ENCODE data around the gene AKT2. TPM values are rescaled to one million over a fixed set of nuclear protein-coding genes. Genes with fewer than 3 reads are reported as not detected.

Gene AKT2
- total and polyA plus RNA-seq, 2 of the 8 experiments (the other 6 are each of a cell fraction or from before 2014, with no cell fraction given): 151 to 183 TPM

- POLR2A ChIA-PET (ENCODE audit: partially characterized antibody): interaction anchor here (1.4 kb wide), 1 partner anchor 8 kb away, joined by 6 read pairs; no protein-coding TSS in a partner anchor
These were observed 54.1 kb downstream of the AKT2 start for GRCh38 chr19:40231057-40231456.

More at GRCh38 chr19:40231057-40231456, 54.1 kb downstream of the AKT2 start:
- FAIRE-seq (no peak), DNase-seq (ENCODE audit: low read depth in 1 of 2, low spot score in 2 of 2) (no peak)
- H2AFZ ChIP-seq (ENCODE audit: low read length): no peak overlapping the region
- peaks cover 0 to 20% (median 13%) of the 10 kb centered on the region in 4 experiments; a peak in 6 of 7 replicates for H3K4me1 ChIP-seq (replicated peaks in 1 of 4; ENCODE audit: control insufficient read depth in 3 of 4, insufficient read depth in 4 of 4, low read length in 3 of 4)
- H4K91ac ChIP-seq (replicated peaks; ENCODE audit: insufficient read length, low read length): no peak overlapping the region
- H3K4me3 ChIP-seq (ENCODE audit: extremely low read depth in 1 of 4, insufficient read depth in 2 of 4, low read depth in 3 of 4, low read length in 4 of 4): no peak overlapping the region; a peak in 1 of 8 replicates
- no peak overlapping the region for H3K4ac ChIP-seq (replicated peaks; ENCODE audit: insufficient read length, low read depth, low read length)
- peaks cover 0 to 18% (median 6%) of the 10 kb centered on the region in 4 experiments; a peak in 5 of 7 replicates for H3K27me3 ChIP-seq (replicated peaks in 1 of 4; ENCODE audit: control insufficient read depth in 3 of 4, extremely low read depth in 1 of 4, insufficient read depth in 3 of 4, low read length in 3 of 4)
- peaks cover 0 to 3% of the 10 kb centered on the region in 2 experiments for H4K20me1 ChIP-seq (replicated peaks in 1 of 2; ENCODE audit: control insufficient read depth in 1 of 2, insufficient read depth in 2 of 2, low read length in 2 of 2)
- no peak overlapping the region for H3K56ac ChIP-seq (replicated peaks; ENCODE audit: insufficient read length, low read depth, low read length)
- no peak overlapping the region for H2AK5ac ChIP-seq (ENCODE audit: low read depth, low read length)
- TF ChIP-seq HDAC2 (IDR thresholded peaks at IDR 0.05; ENCODE audit: borderline replicate concordance in 1 of 2, low read depth in 2 of 2, low read length in 2 of 2) (no peak), CEBPB (IDR thresholded peaks at IDR 0.05; ENCODE audit: low read depth, low read length) (no peak), SP2 (IDR thresholded peaks at IDR 0.05; ENCODE audit: low read length) (no peak)
- H4K5ac ChIP-seq (ENCODE audit: insufficient read length, low read depth, low read length): peak overlapping the region; percentile 42
- H3K9ac ChIP-seq (replicated peaks in 1 of 4; ENCODE audit: extremely low read depth in 1 of 4, low read depth in 3 of 4, low read length in 3 of 4): no peak overlapping the region; a peak in 1 of 7 replicates
- H3K18ac ChIP-seq (ENCODE audit: extremely low read depth, low read length): no peak overlapping the region
- H3K23ac ChIP-seq (ENCODE audit: insufficient read length): no peak overlapping the region
- no peaks in the 10 kb centered on the region for H3K79me1 ChIP-seq (ENCODE audit: low read depth, low read length)
- H2BK12ac ChIP-seq (ENCODE audit: low read depth, low read length): no peak overlapping the region
- H2BK120ac ChIP-seq (replicated peaks; ENCODE audit: low read depth, low read length): no peak overlapping the region
- H3K27ac ChIP-seq (ENCODE audit: low read depth, low read length): no peak overlapping the region
- 92% methylated on average over 6 of the region's 6 CpGs; no CpG with 5 or more reads in 1 of the 2 experiments for WGBS, 2 experiments (ENCODE audit: extremely low coverage in 1 of 2, insufficient coverage in 1 of 2, insufficient read length in 1 of 2, insufficient replicate concordance in 2 of 2, low coverage in 1 of 2, low lambda C conversion rate in 2 of 2, missing lambda C conversion rate in 1 of 2)
- no peak overlapping the region for H2BK15ac ChIP-seq (ENCODE audit: low read length)
- CTCF ChIA-PET (ENCODE audit: partially characterized antibody): interaction anchor here (0.6 to 3.6 kb wide), 8 partner anchors 10 to 170 kb away, joined by 3 to 17 read pairs (median 4); partner anchors contain the start of gene TTC9B
- peak overlapping the region; percentile 10 to 23; a peak in 1 of 4 replicates for H3K4me2 ChIP-seq (ENCODE audit: insufficient read depth in 1 of 2, low read depth in 2 of 2, low read length in 2 of 2)
- no peaks in the 10 kb centered on the region for H3K79me2 ChIP-seq (ENCODE audit: control insufficient read depth in 1 of 2, insufficient read depth in 2 of 2, low read length in 2 of 2)
- no peak overlapping the region for H2BK5ac ChIP-seq (ENCODE audit: low read depth, low read length)
- H3K14ac ChIP-seq (ENCODE audit: insufficient read length): no peak overlapping the region
- no peak overlapping the region for H2BK20ac ChIP-seq (ENCODE audit: low read length)
- H3K36me3 ChIP-seq (ENCODE audit: control insufficient read depth in 2 of 4, insufficient read depth in 4 of 4, low read length in 3 of 4): peaks cover 0 to 6% (median 0%) of the 10 kb centered on the region in 4 experiments; a peak in 4 of 8 replicates
- H3K23me2 ChIP-seq (ENCODE audit: low read depth, low read length): peaks cover 4% of the 10 kb centered on the region; the same call in 1 of the 2 replicates
- no peaks in the 10 kb centered on the region for H3K9me3 ChIP-seq (ENCODE audit: insufficient read depth in 2 of 2, low read depth in 1 of 2, low read length in 1 of 2)
- no peak overlapping the region for H4K8ac ChIP-seq (ENCODE audit: extremely low read depth, insufficient read depth, low read length)

Measured in H1 (cell line).